Ovary (tissue), 3 donors: ENCODE measurements around the gene EPAS1.

Experiments used
- EP300 ChIP-seq: sonication (generic); formaldehyde crosslinking; IDR thresholded peaks from one replicate; pipeline ENCODE4 v1.6.1; 2017; ENCODE audit warnings: antibody characterized with exemption
- POLR2A ChIP-seq: fragments of 450-650 bp; IDR thresholded peaks from one replicate; pipeline ENCODE4 v1.6.1; 2017; ENCODE audit warnings: antibody characterized with exemption, mild to moderate bottlenecking, moderate library complexity
- TF ChIP-seq, protein P1 (sequence below), 3 donors: fragments of 450-650 bp in 2 of 3; fragments of 200-600 bp in 1 of 3; IDR thresholded peaks; one replicate each; pipeline versions ENCODE4 v1.5.1 to v1.8.0; 2016 to 2022; ENCODE audit warnings: antibody characterized with exemption in 3 of 3, mild to moderate bottlenecking in 1 of 3
- donor health status: DM: no; HTN: no; CAD: no.

DNA sequence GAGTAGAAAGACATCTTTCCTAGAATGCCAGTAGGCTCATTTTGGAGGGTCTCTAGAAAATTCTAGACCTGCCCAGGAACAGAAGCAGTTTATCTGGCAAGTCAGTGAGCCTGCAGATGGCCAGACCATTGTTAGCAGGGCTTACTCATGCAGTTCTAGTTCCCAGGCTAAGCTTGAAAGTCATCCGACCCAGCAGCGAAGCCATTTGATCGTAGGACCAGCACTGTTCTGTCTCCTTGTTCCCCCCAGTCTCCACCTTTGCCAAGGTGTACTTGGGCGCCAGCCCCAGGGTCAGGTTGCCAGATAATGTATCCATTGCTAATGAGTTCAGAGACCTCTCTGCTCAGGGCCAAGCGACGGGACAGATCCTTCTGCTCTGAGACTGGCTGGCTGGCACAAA, 70.1 kb downstream of the EPAS1 start:
- no peak for TF ChIP-seq EP300
- TF ChIP-seq, protein P1, sequence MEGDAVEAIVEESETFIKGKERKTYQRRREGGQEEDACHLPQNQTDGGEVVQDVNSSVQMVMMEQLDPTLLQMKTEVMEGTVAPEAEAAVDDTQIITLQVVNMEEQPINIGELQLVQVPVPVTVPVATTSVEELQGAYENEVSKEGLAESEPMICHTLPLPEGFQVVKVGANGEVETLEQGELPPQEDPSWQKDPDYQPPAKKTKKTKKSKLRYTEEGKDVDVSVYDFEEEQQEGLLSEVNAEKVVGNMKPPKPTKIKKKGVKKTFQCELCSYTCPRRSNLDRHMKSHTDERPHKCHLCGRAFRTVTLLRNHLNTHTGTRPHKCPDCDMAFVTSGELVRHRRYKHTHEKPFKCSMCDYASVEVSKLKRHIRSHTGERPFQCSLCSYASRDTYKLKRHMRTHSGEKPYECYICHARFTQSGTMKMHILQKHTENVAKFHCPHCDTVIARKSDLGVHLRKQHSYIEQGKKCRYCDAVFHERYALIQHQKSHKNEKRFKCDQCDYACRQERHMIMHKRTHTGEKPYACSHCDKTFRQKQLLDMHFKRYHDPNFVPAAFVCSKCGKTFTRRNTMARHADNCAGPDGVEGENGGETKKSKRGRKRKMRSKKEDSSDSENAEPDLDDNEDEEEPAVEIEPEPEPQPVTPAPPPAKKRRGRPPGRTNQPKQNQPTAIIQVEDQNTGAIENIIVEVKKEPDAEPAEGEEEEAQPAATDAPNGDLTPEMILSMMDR (IDR thresholded peaks at IDR 0.05): no peak
- no peak for TF ChIP-seq POLR2A
